ENCODE data around the gene TM4SF1.

DNA sequence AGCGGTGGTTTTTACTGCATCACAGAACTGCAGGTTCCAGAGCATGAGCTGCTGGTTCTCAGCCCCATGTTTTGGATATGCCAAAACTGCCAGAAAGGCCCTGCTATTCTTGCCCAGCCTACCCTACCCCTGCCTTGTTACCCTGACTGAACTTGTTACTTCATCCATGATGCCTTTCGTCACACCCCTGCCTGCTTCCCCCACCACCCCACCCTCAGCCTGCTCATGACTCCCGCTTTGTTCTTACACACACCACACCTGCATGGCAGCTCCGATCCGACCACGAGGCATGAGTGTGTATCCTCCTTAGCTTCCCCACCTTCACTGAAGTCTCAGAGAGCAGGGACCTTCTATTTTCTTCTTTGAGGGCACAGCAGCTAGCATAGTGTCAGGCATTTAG, 5.1 kb upstream of the TM4SF1 start:
- TF ChIP-seq EZH2 (IDR thresholded peaks at IDR 0.05; ENCODE audit: borderline replicate concordance, insufficient read depth, low read length, poor library complexity, severe bottlenecking) (no peak), CTCF (IDR thresholded peaks at IDR 0.05; ENCODE audit: poor library complexity, severe bottlenecking) (no peak), EP300 (conservative IDR thresholded peaks at IDR 0.05; ENCODE audit: poor library complexity, severe bottlenecking) (no peak), MXI1 (conservative IDR thresholded peaks at IDR 0.05; ENCODE audit: poor library complexity, severe bottlenecking) (no peak), TAF1 (IDR thresholded peaks at IDR 0.05; ENCODE audit: low read depth) (no peak), RAD21 (conservative IDR thresholded peaks at IDR 0.05) (no peak), POLR2AphosphoS5 (IDR thresholded peaks at IDR 0.05) (no peak), SMC3 (conservative IDR thresholded peaks at IDR 0.05; ENCODE audit: poor library complexity) (no peak)
- TF ChIP-seq, protein P1, sequence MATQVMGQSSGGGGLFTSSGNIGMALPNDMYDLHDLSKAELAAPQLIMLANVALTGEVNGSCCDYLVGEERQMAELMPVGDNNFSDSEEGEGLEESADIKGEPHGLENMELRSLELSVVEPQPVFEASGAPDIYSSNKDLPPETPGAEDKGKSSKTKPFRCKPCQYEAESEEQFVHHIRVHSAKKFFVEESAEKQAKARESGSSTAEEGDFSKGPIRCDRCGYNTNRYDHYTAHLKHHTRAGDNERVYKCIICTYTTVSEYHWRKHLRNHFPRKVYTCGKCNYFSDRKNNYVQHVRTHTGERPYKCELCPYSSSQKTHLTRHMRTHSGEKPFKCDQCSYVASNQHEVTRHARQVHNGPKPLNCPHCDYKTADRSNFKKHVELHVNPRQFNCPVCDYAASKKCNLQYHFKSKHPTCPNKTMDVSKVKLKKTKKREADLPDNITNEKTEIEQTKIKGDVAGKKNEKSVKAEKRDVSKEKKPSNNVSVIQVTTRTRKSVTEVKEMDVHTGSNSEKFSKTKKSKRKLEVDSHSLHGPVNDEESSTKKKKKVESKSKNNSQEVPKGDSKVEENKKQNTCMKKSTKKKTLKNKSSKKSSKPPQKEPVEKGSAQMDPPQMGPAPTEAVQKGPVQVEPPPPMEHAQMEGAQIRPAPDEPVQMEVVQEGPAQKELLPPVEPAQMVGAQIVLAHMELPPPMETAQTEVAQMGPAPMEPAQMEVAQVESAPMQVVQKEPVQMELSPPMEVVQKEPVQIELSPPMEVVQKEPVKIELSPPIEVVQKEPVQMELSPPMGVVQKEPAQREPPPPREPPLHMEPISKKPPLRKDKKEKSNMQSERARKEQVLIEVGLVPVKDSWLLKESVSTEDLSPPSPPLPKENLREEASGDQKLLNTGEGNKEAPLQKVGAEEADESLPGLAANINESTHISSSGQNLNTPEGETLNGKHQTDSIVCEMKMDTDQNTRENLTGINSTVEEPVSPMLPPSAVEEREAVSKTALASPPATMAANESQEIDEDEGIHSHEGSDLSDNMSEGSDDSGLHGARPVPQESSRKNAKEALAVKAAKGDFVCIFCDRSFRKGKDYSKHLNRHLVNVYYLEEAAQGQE (IDR thresholded peaks at IDR 0.05; ENCODE audit: borderline replicate concordance), result no peak

All from neural cell (in vitro differentiated cells).